PC-9 (cell line): ENCODE data around the gene BORCS8. TPM values are rescaled to one million over a fixed set of nuclear protein-coding genes. Genes with fewer than 3 reads are reported as not detected.

Experiments used
- BruUV-seq: library from RNA; stranded (reverse); fragments of 400-500 nt; replicated peaks from 2 replicates; lab custom pipeline; 2021; lab: Mats Ljungman, UMichigan
- CTCF ChIA-PET: fragments of 300-600 bp; sonication (Branson Sonifier 250); formaldehyde crosslinking; loops from one replicate; lab custom pipeline; 2022; ENCODE audit warnings: antibody characterized with exemption; lab: Charles Lee
- POLR2A ChIA-PET: fragments of 300-600 bp; sonication (Branson Sonifier 250); formaldehyde crosslinking; loops from one replicate; lab custom pipeline; 2022; ENCODE audit warnings: antibody characterized with exemption; ENCODE audit not compliant: unreplicated experiment; lab: Charles Lee
- DNase-seq, 2 experiments: peaks; one replicate each; pipeline versions ENCODE4 v3.0.0 to v3.0.0-alpha.2; 2015 to 2022; ENCODE audit warnings: mixed read lengths in 1 of 2
- H2AFZ ChIP-seq: fragments of 200-600 bp; sonication (generic); 2 replicates; pipeline ENCODE4 v1.8.1; 2017; ENCODE audit warnings: antibody characterized with exemption
- H3F3A ChIP-seq: fragments of 200-600 bp; sonication (generic); 2 replicates; pipeline ENCODE4 v1.8.1; 2017; ENCODE audit warnings: antibody characterized with exemption, mild to moderate bottlenecking, low read depth; ENCODE audit not compliant: insufficient read depth
- H3K27ac ChIP-seq: fragments of 200-600 bp; sonication (generic); 2 replicates; pipeline ENCODE4 v1.6.1; 2016; ENCODE audit warnings: mixed run types
- H3K27me3 ChIP-seq: fragments of 200-600 bp; sonication (generic); 2 replicates; pipeline ENCODE4 v1.6.1; 2016; ENCODE audit warnings: low read depth, mixed run types; ENCODE audit not compliant: insufficient read depth
- H3K36me3 ChIP-seq: fragments of 200-600 bp; sonication (generic); 2 replicates; pipeline ENCODE4 v1.6.1; 2016; ENCODE audit warnings: low read depth, mixed run types
- H3K4me1 ChIP-seq: fragments of 200-600 bp; sonication (generic); replicated peaks from 2 replicates; pipeline ENCODE4 v1.6.1; 2016; ENCODE audit warnings: mixed run types; ENCODE audit not compliant: insufficient read depth
- H3K4me2 ChIP-seq: fragments of 200-600 bp; sonication (generic); 2 replicates; pipeline ENCODE4 v1.6.1; 2017; ENCODE audit warnings: mixed run types
- H3K4me3 ChIP-seq: fragments of 200-600 bp; sonication (generic); 2 replicates; pipeline ENCODE4 v1.6.1; 2016; ENCODE audit warnings: mixed run types
- H3K79me2 ChIP-seq: fragments of 200-600 bp; sonication (generic); 2 replicates; pipeline ENCODE4 v1.6.1; 2017; ENCODE audit warnings: low read depth, mixed run types
- H3K9me2 ChIP-seq: fragments of 200-600 bp; sonication (generic); 2 replicates; pipeline ENCODE4 v1.8.1; 2017; ENCODE audit warnings: mild to moderate bottlenecking; ENCODE audit not compliant: insufficient read depth
- H3K9me3 ChIP-seq: fragments of 200-600 bp; sonication (generic); 2 replicates; pipeline ENCODE4 v1.8.1; 2016; ENCODE audit warnings: low read depth; ENCODE audit not compliant: insufficient read depth
- H4K20me1 ChIP-seq: fragments of 200-600 bp; sonication (generic); 2 replicates; pipeline ENCODE4 v1.8.1; 2017; ENCODE audit not compliant: insufficient read depth
- CTCF ChIP-seq: fragments of 200-600 bp; sonication (generic); conservative IDR thresholded peaks from 2 replicates; pipeline ENCODE4 v1.6.1; 2017; ENCODE audit warnings: mixed run types, antibody characterized with exemption, mild to moderate bottlenecking, moderate library complexity
- EZH2 ChIP-seq: fragments of 200-600 bp; sonication (generic); IDR thresholded peaks from 2 replicates; pipeline ENCODE4 v1.8.0; 2017; ENCODE audit warnings: antibody characterized with exemption, low read depth
- intact Hi-C: fragments of 100-400 bp; cut with micrococcal nuclease; formaldehyde crosslinking; loops from one replicate; pipeline ENCODE4 v1.10.0; 2022; ENCODE audit not compliant: unreplicated experiment
- total RNA-seq: library from RNA; stranded (reverse); gene quantifications from 2 replicates; pipeline ENCODE4 v1.2.3, GENCODE V29; 2021

BORCS8 gene
- total RNA-seq, 1 experiment from 2014 or later: 23.1 TPM

GRCh38 chr19:19162495-19162894 is 29.5 kb downstream of the BORCS8 start:
- Histone ChIP-seq H3K27me3 (no peaks in the 10 kb centered on the region), H3K27ac (no peak overlapping the region), H3K79me2 (no peaks in the 10 kb centered on the region), H2AFZ (no peak overlapping the region), H3F3A (peaks cover 5% of the 10 kb centered on the region; the same call in 1 of the 2 replicates), H4K20me1 (no peaks in the 10 kb centered on the region), H3K4me1 (no peaks in the 10 kb centered on the region), H3K4me2 (no peak overlapping the region), H3K36me3 (no peaks in the 10 kb centered on the region), H3K9me2 (no peaks in the 10 kb centered on the region), H3K9me3 (no peaks in the 10 kb centered on the region), H3K4me3 (no peak overlapping the region)
- DNase-seq: no peak
- ChIA-PET POLR2A (no interaction called here), CTCF (no interaction called here)
- intact Hi-C loops: no loop called here
- no TSS peak for BruUV-seq
- TF ChIP-seq EZH2 (no peak), CTCF (no peak)

- TF ChIP-seq CTCF (no peak), EZH2 (no peak)
- Histone ChIP-seq H3K9me3 (no peaks in the 10 kb centered on the region), H4K20me1 (no peaks in the 10 kb centered on the region; the same call in 1 of the 2 replicates), H3K27me3 (no peaks in the 10 kb centered on the region), H3K4me3 (no peak overlapping the region), H3K27ac (no peak overlapping the region), H3F3A (peaks cover 5% of the 10 kb centered on the region; the same call in 1 of the 2 replicates), H3K79me2 (no peaks in the 10 kb centered on the region), H3K36me3 (no peaks in the 10 kb centered on the region), H2AFZ (no peak overlapping the region), H3K9me2 (no peaks in the 10 kb centered on the region), H3K4me1 (no peaks in the 10 kb centered on the region), H3K4me2 (no peak overlapping the region)
- BruUV-seq: no TSS peak
- no peak for DNase-seq
- intact Hi-C loops: no loop called here
- ChIA-PET POLR2A (no interaction called here), CTCF (no interaction called here)
These were observed 31.4 kb downstream of the BORCS8 start for GRCh38 chr19:19160461-19161035.

DNA sequence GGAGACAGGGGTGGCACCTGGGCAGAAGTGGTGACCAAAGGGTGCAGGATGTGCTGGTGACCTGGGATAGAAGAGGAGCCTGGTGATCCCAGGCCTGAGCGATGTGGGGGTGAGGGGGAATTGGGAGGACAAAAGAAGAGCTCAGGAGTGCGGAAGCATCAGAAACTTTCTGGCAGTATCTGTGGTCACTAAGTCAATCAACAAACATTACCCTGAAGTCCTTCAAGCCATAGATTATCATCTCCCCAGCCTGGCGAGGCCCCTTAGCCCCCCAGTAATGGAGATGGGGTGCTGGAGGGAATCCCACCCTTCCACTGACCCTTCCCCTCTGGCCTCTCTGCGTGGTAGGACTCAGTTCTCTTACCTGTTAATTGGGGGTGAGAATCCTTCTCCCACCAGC is 32.4 kb downstream of the BORCS8 start:
- no peak for DNase-seq
- H3K9me2 ChIP-seq: no peaks in the 10 kb centered on the region
- no peaks in the 10 kb centered on the region for H3K79me2 ChIP-seq
- BruUV-seq: no TSS peak
- no peaks in the 10 kb centered on the region for H3K27me3 ChIP-seq
- no peaks in the 10 kb centered on the region for H3K9me3 ChIP-seq
- CTCF ChIA-PET: no interaction called here
- intact Hi-C loops: no loop called here
- no peaks in the 10 kb centered on the region for H3K36me3 ChIP-seq
- no peak overlapping the region for H2AFZ ChIP-seq
- no peak overlapping the region for H3K27ac ChIP-seq
- no peak overlapping the region for H3K4me3 ChIP-seq
- H3K4me2 ChIP-seq: no peak overlapping the region
- peaks cover 5% of the 10 kb centered on the region; the same call in 1 of the 2 replicates for H3F3A ChIP-seq
- H4K20me1 ChIP-seq: no peaks in the 10 kb centered on the region; the same call in 1 of the 2 replicates
- no peaks in the 10 kb centered on the region for H3K4me1 ChIP-seq
- TF ChIP-seq EZH2: no peak
- TF ChIP-seq CTCF: no peak
- POLR2A ChIA-PET: no interaction called here
